Stimulated activated CD4-positive, alpha-beta T cell treated with anti-CD3 and anti-CD28 coated beads, Interleukin-2, amount 100 ng/mL, for 48 hours (primary cell): ENCODE results near the gene GARRE1.
"Not testable (repeated sequence)": the region's sequence is repeated elsewhere in the genome, so short reads cannot be mapped to it uniquely, and the experiment has no call there.

Experiments used
- DNase-seq, 2 donors: peaks; one replicate each; pipeline ENCODE4 v3.0.0-alpha.2; 2020

The GARRE1 gene

GRCh38 chr19:34231439-34231838 lies 22.9 kb upstream of the GARRE1 start:
- no peak for DNase-seq

GRCh38 chr19:34232566-34233481 lies 21.5 kb upstream of the GARRE1 start:
- DNase-seq = no peak

GRCh38 chr19:34235425-34235940 lies 18.9 kb upstream of the GARRE1 start:
- DNase-seq = no peak

GRCh38 chr19:34236035-34236987 lies 18.0 kb upstream of the GARRE1 start:
- DNase-seq = no peak

- no peak for DNase-seq
Observed at GRCh38 chr19:34237283-34237682, 17.1 kb upstream of the GARRE1 start.

- DNase-seq = no peak
Observed at GRCh38 chr19:34237939-34238338, 16.4 kb upstream of the GARRE1 start.

GRCh38 chr19:34241513-34242337 lies 12.6 kb upstream of the GARRE1 start:
- no peak for DNase-seq

GRCh38 chr19:34243138-34243875 lies 11.0 kb upstream of the GARRE1 start:
- DNase-seq = not testable (repeated sequence)

- no peak for DNase-seq
Observed at GRCh38 chr19:34243876-34244578, 10.3 kb upstream of the GARRE1 start.

- DNase-seq = no peak
Observed at GRCh38 chr19:34244611-34245299, 9.6 kb upstream of the GARRE1 start.

- DNase-seq = no peak
Observed at GRCh38 chr19:34246340-34246739, 8.0 kb upstream of the GARRE1 start.

GRCh38 chr19:34248941-34249340 lies 5.4 kb upstream of the GARRE1 start:
- no peak for DNase-seq

GRCh38 chr19:34253167-34253566 lies 1.2 kb upstream of the GARRE1 start:
- not testable (repeated sequence) for DNase-seq

GRCh38 chr19:34253681-34254045 lies 691 bp upstream of the GARRE1 start:
- DNase-seq = not testable (repeated sequence)

GRCh38 chr19:34254698-34255432 lies 511 bp downstream of the GARRE1 start:
- peak in 1 of 2 donors; percentile 27 for DNase-seq

GRCh38 chr19:34255546-34255945 lies 1.2 kb downstream of the GARRE1 start:
- DNase-seq = no peak

- no peak for DNase-seq
Observed at GRCh38 chr19:34256835-34257558, 2.6 kb downstream of the GARRE1 start.

GRCh38 chr19:34257559-34257924 lies 3.2 kb downstream of the GARRE1 start:
- DNase-seq = no peak
